Effector memory CD4-positive, alpha-beta T cell (primary cell): Measurements from ENCODE around the gene KDM2B.

Experiments used
- DNase-seq, 3 donors: peaks; one replicate each; pipeline ENCODE4 v3.0.0-alpha.2; 2020
- H3K27ac ChIP-seq: 2 replicates; pipeline ENCODE4 v1.7.0; 2013; ENCODE audit warnings: mild to moderate bottlenecking, low read length, moderate library complexity; ENCODE audit not compliant: insufficient read depth, poor library complexity, severe bottlenecking
- H3K27me3 ChIP-seq: replicated peaks from 2 replicates; pipeline ENCODE4 v1.7.0; 2013; ENCODE audit warnings: mild to moderate bottlenecking, low read length; ENCODE audit not compliant: insufficient read depth, control insufficient read depth, poor library complexity, severe bottlenecking
- H3K36me3 ChIP-seq: 2 replicates; pipeline ENCODE4 v1.7.0; 2013; ENCODE audit warnings: mild to moderate bottlenecking, low read length, moderate library complexity; ENCODE audit not compliant: control insufficient read depth, insufficient read depth
- H3K4me1 ChIP-seq: 2 replicates; pipeline ENCODE4 v1.7.0; 2013; ENCODE audit warnings: low read length, mild to moderate bottlenecking; ENCODE audit not compliant: control insufficient read depth, insufficient read depth, poor library complexity, severe bottlenecking
- H3K4me3 ChIP-seq: 2 replicates; pipeline ENCODE4 v1.7.0; 2013; ENCODE audit warnings: low read length, low read depth, mild to moderate bottlenecking; ENCODE audit not compliant: insufficient read depth, poor library complexity, severe bottlenecking
- H3K9me3 ChIP-seq: 2 replicates; pipeline ENCODE4 v1.7.0; 2013; ENCODE audit warnings: mild to moderate bottlenecking, low read length, moderate library complexity; ENCODE audit not compliant: control insufficient read depth

KDM2B gene

DNA sequence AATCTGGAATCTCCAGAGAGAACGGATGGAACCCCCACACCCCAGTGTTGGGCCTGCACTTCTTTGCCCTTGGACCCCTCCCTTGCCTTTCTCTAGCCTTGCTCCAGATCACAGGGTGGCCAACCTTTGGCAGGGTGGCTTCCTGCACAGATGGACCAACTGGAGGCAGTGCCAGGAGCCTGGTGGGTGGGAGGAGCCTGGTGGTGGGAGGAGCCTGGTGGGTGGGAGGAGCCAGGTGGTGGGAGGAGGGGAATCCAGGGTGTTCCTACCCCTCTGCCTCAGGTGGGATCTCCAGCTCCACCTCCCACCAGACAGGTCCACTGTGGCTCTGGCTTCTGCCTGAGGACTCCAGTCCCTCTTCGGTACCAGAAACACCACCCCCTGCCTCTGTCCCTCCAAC, 30.5 kb upstream of the KDM2B start:
- Histone ChIP-seq H3K9me3 (no peaks in the 10 kb centered on the region), H3K27me3 (no peaks in the 10 kb centered on the region), H3K4me1 (no peaks in the 10 kb centered on the region), H3K27ac (no peak overlapping the region), H3K36me3 (no peaks in the 10 kb centered on the region), H3K4me3 (no peak overlapping the region)
- DNase-seq: peak in 1 of 3 donors; percentile 9

DNA sequence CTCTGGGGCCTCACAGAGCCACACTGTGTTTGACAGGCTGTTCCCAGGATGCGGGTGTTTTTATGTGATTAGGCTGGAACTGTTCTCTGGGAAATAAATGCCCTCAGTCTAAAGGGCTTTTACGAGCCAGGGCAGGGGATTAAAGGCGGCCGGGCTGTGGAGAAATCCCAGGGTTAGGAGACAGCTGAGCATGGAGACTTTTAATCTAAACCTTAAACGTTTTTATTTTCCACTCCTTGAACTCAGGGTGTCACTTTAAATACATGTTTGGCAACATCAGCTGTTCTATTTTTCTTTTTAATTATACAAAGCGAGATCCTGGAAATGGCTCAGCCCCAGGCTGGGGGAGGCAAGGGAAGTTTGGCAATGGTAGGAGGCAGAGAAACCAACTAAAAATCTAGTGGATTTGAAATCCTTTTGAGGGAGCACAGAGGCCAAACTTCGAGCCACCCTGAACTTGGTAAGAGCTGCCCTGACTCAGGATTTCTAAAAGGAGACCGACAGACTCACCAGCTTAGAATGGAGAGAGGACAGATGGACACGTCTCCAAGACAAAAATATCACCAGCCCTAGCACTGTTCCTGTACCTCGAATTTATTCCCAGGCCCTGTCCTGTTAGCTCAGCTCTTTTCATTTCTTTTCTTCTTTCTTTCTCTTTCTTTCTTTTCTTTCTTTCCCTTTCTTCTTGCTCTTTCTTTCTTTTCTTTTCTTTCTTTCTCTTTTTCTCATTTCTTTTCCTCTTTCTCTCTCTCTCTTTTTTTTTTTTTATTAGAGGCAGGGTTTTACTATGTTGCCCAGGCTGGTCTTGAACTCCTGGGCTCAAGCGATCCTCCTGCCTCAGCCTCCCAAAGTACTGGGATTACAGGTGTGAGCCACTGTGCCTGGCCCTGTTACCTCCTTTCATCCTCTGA, 29.7 kb upstream of the KDM2B start:
- DNase-seq: no peak
- Histone ChIP-seq H3K9me3 (no peaks in the 10 kb centered on the region), H3K4me1 (no peaks in the 10 kb centered on the region), H3K27me3 (no peaks in the 10 kb centered on the region), H3K36me3 (no peaks in the 10 kb centered on the region), H3K27ac (no peak overlapping the region), H3K4me3 (no peak overlapping the region)

GRCh38 chr12:121608301-121608700, 27.5 kb upstream of the KDM2B start:
- H3K27me3 ChIP-seq: no peaks in the 10 kb centered on the region
- H3K4me3 ChIP-seq: no peak overlapping the region
- no peak for DNase-seq
- no peaks in the 10 kb centered on the region for H3K4me1 ChIP-seq
- H3K9me3 ChIP-seq: no peaks in the 10 kb centered on the region
- no peaks in the 10 kb centered on the region for H3K36me3 ChIP-seq
- no peak overlapping the region for H3K27ac ChIP-seq

- Histone ChIP-seq H3K36me3 (no peaks in the 10 kb centered on the region), H3K9me3 (no peaks in the 10 kb centered on the region), H3K4me1 (no peaks in the 10 kb centered on the region), H3K4me3 (no peak overlapping the region), H3K27me3 (no peaks in the 10 kb centered on the region), H3K27ac (no peak overlapping the region)
- no peak for DNase-seq
Observed at GRCh38 chr12:121603581-121603980, 22.8 kb upstream of the KDM2B start.

GRCh38 chr12:121602766-121603165, 21.9 kb upstream of the KDM2B start:
- no peaks in the 10 kb centered on the region for H3K36me3 ChIP-seq
- no peak overlapping the region for H3K27ac ChIP-seq
- no peak for DNase-seq
- H3K4me1 ChIP-seq: no peaks in the 10 kb centered on the region
- H3K27me3 ChIP-seq: no peaks in the 10 kb centered on the region
- no peaks in the 10 kb centered on the region for H3K9me3 ChIP-seq
- no peak overlapping the region for H3K4me3 ChIP-seq

GRCh38 chr12:121600702-121601336, 20.0 kb upstream of the KDM2B start:
- H3K27ac ChIP-seq: no peak overlapping the region
- H3K9me3 ChIP-seq: no peaks in the 10 kb centered on the region
- no peaks in the 10 kb centered on the region for H3K36me3 ChIP-seq
- no peak overlapping the region for H3K4me3 ChIP-seq
- DNase-seq: no peak
- no peaks in the 10 kb centered on the region for H3K27me3 ChIP-seq
- no peaks in the 10 kb centered on the region for H3K4me1 ChIP-seq

- no peak for DNase-seq
- no peak overlapping the region for H3K27ac ChIP-seq
- H3K36me3 ChIP-seq: no peaks in the 10 kb centered on the region
- no peak overlapping the region for H3K4me3 ChIP-seq
- H3K4me1 ChIP-seq: no peaks in the 10 kb centered on the region
- H3K27me3 ChIP-seq: no peaks in the 10 kb centered on the region
- H3K9me3 ChIP-seq: no peaks in the 10 kb centered on the region
Observed at GRCh38 chr12:121596526-121596925, 15.7 kb upstream of the KDM2B start.

- Histone ChIP-seq H3K4me3 (no peak overlapping the region), H3K27me3 (no peaks in the 10 kb centered on the region), H3K27ac (no peak overlapping the region), H3K4me1 (peaks cover 7% of the 10 kb centered on the region), H3K36me3 (no peaks in the 10 kb centered on the region), H3K9me3 (no peaks in the 10 kb centered on the region)
- no peak for DNase-seq
Observed at GRCh38 chr12:121595520-121595919, 14.7 kb upstream of the KDM2B start.

DNA sequence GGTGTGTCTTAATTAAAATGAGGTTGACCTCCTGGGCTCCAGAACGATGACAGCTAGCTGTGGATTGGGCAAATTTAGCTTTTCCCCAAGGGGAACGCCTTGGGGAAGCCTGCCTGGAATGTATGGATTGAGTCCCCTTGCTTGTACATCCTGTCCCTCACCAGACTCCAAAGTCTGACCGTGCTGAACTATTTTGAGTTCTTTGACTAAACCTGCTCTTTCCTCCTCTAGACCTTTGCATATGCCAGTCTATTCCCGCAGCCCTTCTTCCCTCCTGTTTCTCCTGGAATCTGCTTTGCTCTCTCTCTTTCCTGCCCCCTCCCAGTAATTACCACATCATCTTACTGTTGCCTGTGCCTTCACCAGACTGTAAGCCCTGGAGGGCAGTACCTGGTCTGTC, 11.5 kb upstream of the KDM2B start:
- Histone ChIP-seq H3K36me3 (no peaks in the 10 kb centered on the region), H3K27ac (no peak overlapping the region), H3K9me3 (no peaks in the 10 kb centered on the region), H3K27me3 (no peaks in the 10 kb centered on the region), H3K4me1 (peaks cover 18% of the 10 kb centered on the region), H3K4me3 (no peak overlapping the region)
- DNase-seq: no peak

GRCh38 chr12:121590476-121591143, 9.8 kb upstream of the KDM2B start:
- H3K4me1 ChIP-seq: peaks cover 18% of the 10 kb centered on the region
- peak overlapping the region; percentile 42 for H3K4me3 ChIP-seq
- H3K27ac ChIP-seq: peak overlapping the region; percentile 97

More at GRCh38 chr12:121590476-121591143, 9.8 kb upstream of the KDM2B start:
- Histone ChIP-seq H3K9me3 (no peaks in the 10 kb centered on the region), H3K36me3 (no peaks in the 10 kb centered on the region), H3K27me3 (no peaks in the 10 kb centered on the region)
- peak; percentile 53 to 62 (median 55) for DNase-seq
